NCI-H748 (cell line): ENCODE measurements around the gene TRPM1.

Experiments used
- DNase-seq: peaks from one replicate; lab custom pipeline; 2025; ENCODE audit not compliant: unreplicated experiment; lab: John Stamatoyannopoulos, UW

Gene TRPM1

GRCh38 chr15:30984542-30984941, 117.0 kb downstream of the TRPM1 start:
- DNase-seq = peak; percentile 25

- DNase-seq = no peak
Measured at GRCh38 chr15:30984118-30984517, 117.4 kb downstream of the TRPM1 start.

GRCh38 chr15:30979457-30979856, 122.1 kb downstream of the TRPM1 start:
- no peak for DNase-seq

GRCh38 chr15:30978328-30978727, 123.2 kb downstream of the TRPM1 start:
- no peak for DNase-seq

GRCh38 chr15:30974112-30974511, 127.4 kb downstream of the TRPM1 start:
- no peak for DNase-seq

- no peak for DNase-seq
Measured at GRCh38 chr15:30973379-30973778, 128.1 kb downstream of the TRPM1 start.

GRCh38 chr15:30969724-30970123, 131.8 kb downstream of the TRPM1 start:
- DNase-seq = no peak

- DNase-seq = no peak
Measured at GRCh38 chr15:30963681-30964080, 137.8 kb downstream of the TRPM1 start.

GRCh38 chr15:30962659-30963058, 138.9 kb downstream of the TRPM1 start:
- no peak for DNase-seq

- no peak for DNase-seq
Measured at GRCh38 chr15:30962079-30962478, 139.4 kb downstream of the TRPM1 start.

- DNase-seq = no peak
Measured at GRCh38 chr15:30958219-30958618, 143.3 kb downstream of the TRPM1 start.

GRCh38 chr15:30956216-30957124, 145.1 kb downstream of the TRPM1 start:
- no peak for DNase-seq

GRCh38 chr15:30954674-30955073, 146.9 kb downstream of the TRPM1 start:
- DNase-seq = no peak

- DNase-seq = no peak
Measured at GRCh38 chr15:30953731-30954378, 147.7 kb downstream of the TRPM1 start.

GRCh38 chr15:30953183-30953582, 148.3 kb downstream of the TRPM1 start:
- DNase-seq = no peak
